LoVo (cell line): ENCODE measurements around the gene MGAT4A.

Experiments
- DNase-seq: peaks from one replicate; pipeline ENCODE4 v3.0.0-alpha.2; 2016; ENCODE audit warnings: low spot score

Gene MGAT4A

GRCh38 chr2:98658816-98659490, 72.0 kb downstream of the MGAT4A start:
- no peak for DNase-seq

- no peak for DNase-seq
Measured at GRCh38 chr2:98656800-98657199, 74.1 kb downstream of the MGAT4A start.

- no peak for DNase-seq
Measured at GRCh38 chr2:98654699-98655495, 76.0 kb downstream of the MGAT4A start.

GRCh38 chr2:98650998-98651397, 79.9 kb downstream of the MGAT4A start:
- DNase-seq = no peak

- no peak for DNase-seq
Measured at GRCh38 chr2:98649992-98650375, 80.9 kb downstream of the MGAT4A start.

- peak; percentile 84 for DNase-seq
Measured at GRCh38 chr2:98649135-98649991, 81.6 kb downstream of the MGAT4A start.

- DNase-seq = no peak
Measured at GRCh38 chr2:98648451-98648850, 82.5 kb downstream of the MGAT4A start.

- no peak for DNase-seq
Measured at GRCh38 chr2:98647636-98648035, 83.3 kb downstream of the MGAT4A start.

GRCh38 chr2:98643496-98644100, 87.3 kb downstream of the MGAT4A start:
- DNase-seq = no peak

GRCh38 chr2:98637401-98638147, 93.4 kb downstream of the MGAT4A start:
- no peak for DNase-seq

- no peak for DNase-seq
Measured at GRCh38 chr2:98634406-98635092, 96.4 kb downstream of the MGAT4A start.

GRCh38 chr2:98632351-98632750, 98.6 kb downstream of the MGAT4A start:
- no peak for DNase-seq

- DNase-seq = no peak
Measured at GRCh38 chr2:98623657-98624056, 107.3 kb downstream of the MGAT4A start.

GRCh38 chr2:98617149-98617548, 113.8 kb downstream of the MGAT4A start:
- no peak for DNase-seq

GRCh38 chr2:98615481-98615880, 115.5 kb downstream of the MGAT4A start:
- DNase-seq = no peak

- no peak for DNase-seq
Measured at GRCh38 chr2:98614024-98614739, 116.8 kb downstream of the MGAT4A start.

GRCh38 chr2:98608962-98609604, 121.8 kb downstream of the MGAT4A start:
- no peak for DNase-seq

GRCh38 chr2:98608116-98608961, 122.6 kb downstream of the MGAT4A start, which contains the start of the genes COA5 and UNC50:
COA5 (minus strand) TSS chr2:98608512; CDS start chr2:98608405, 107 bp downstream.
UNC50 (plus strand) TSS chr2:98608589; CDS start chr2:98609760, 1,171 bp downstream.
- DNase-seq = peak; percentile 89

- DNase-seq = peak; percentile 5
Measured at GRCh38 chr2:98607741-98608115, 123.2 kb downstream of the MGAT4A start.
